Endothelial cell (in vitro differentiated cells): ENCODE results near the gene GREM2. TPM values are rescaled to one million over a fixed set of nuclear protein-coding genes. Genes with fewer than 3 reads are reported as not detected.
A peak's percentile ranks its signal among the peaks of the same experiment; 100 is the strongest.

Experiments
- DNase-seq: peaks from one replicate; pipeline ENCODE4 v3.0.0; 2021; ENCODE audit warnings: low spot score
- H3K27ac Mint-ChIP-seq: one replicate; pipeline ENCODE4 v1.8.0; 2021; ENCODE audit warnings: mixed read lengths, inconsistent platforms; ENCODE audit not compliant: unreplicated experiment
- H3K27me3 Mint-ChIP-seq: one replicate; pipeline ENCODE4 v1.8.0; 2021; ENCODE audit warnings: mild to moderate bottlenecking, moderate library complexity, mixed read lengths, inconsistent platforms; ENCODE audit not compliant: unreplicated experiment
- H3K36me3 Mint-ChIP-seq: one replicate; pipeline ENCODE4 v1.8.0; 2021; ENCODE audit warnings: mild to moderate bottlenecking, low read depth, mixed read lengths, inconsistent platforms; ENCODE audit not compliant: unreplicated experiment
- H3K4me1 Mint-ChIP-seq: one replicate; pipeline ENCODE4 v1.8.0; 2021; ENCODE audit warnings: mild to moderate bottlenecking, mixed read lengths, inconsistent platforms; ENCODE audit not compliant: unreplicated experiment
- H3K4me3 Mint-ChIP-seq: one replicate; pipeline ENCODE4 v1.8.0; 2021; ENCODE audit warnings: mild to moderate bottlenecking, mixed read lengths, inconsistent platforms; ENCODE audit not compliant: unreplicated experiment
- H3K9me3 Mint-ChIP-seq: one replicate; pipeline ENCODE4 v1.8.0; 2021; ENCODE audit warnings: mixed read lengths, inconsistent platforms; ENCODE audit not compliant: unreplicated experiment
- total RNA-seq: library from RNA; stranded (reverse); fragmentation: NEBNext Ultra II Directional; extraction: Animal tissue kit (Norgen Biotek cat#: 25700); gene quantifications from one replicate; pipeline ENCODE4 v1.2.1, GENCODE V29; 2021; ENCODE audit not compliant: unreplicated experiment
- TF ChIP-seq, protein P1 (sequence below): fragments of 200-600 bp; sonication (generic); IDR thresholded peaks from one replicate; pipeline ENCODE4 v1.5.0; 2021; ENCODE audit warnings: antibody characterized with exemption; ENCODE audit not compliant: unreplicated experiment

The GREM2 gene
- total RNA-seq, 1 donor from 2014 or later, result 0.23 TPM

GRCh38 chr1:240499012-240499411, 112.9 kb downstream of the GREM2 start:
- H3K4me1 Mint-ChIP-seq, result peaks cover 11% of the 10 kb centered on the region
- H3K27ac Mint-ChIP-seq, result peak overlapping the region; percentile 37
- no peak for DNase-seq
- no peaks in the 10 kb centered on the region for H3K36me3 Mint-ChIP-seq
- TF ChIP-seq, protein P1, sequence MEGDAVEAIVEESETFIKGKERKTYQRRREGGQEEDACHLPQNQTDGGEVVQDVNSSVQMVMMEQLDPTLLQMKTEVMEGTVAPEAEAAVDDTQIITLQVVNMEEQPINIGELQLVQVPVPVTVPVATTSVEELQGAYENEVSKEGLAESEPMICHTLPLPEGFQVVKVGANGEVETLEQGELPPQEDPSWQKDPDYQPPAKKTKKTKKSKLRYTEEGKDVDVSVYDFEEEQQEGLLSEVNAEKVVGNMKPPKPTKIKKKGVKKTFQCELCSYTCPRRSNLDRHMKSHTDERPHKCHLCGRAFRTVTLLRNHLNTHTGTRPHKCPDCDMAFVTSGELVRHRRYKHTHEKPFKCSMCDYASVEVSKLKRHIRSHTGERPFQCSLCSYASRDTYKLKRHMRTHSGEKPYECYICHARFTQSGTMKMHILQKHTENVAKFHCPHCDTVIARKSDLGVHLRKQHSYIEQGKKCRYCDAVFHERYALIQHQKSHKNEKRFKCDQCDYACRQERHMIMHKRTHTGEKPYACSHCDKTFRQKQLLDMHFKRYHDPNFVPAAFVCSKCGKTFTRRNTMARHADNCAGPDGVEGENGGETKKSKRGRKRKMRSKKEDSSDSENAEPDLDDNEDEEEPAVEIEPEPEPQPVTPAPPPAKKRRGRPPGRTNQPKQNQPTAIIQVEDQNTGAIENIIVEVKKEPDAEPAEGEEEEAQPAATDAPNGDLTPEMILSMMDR, result no peak
- H3K4me3 Mint-ChIP-seq, result no peak overlapping the region
- H3K9me3 Mint-ChIP-seq, result no peaks in the 10 kb centered on the region
- no peaks in the 10 kb centered on the region for H3K27me3 Mint-ChIP-seq

GRCh38 chr1:240498335-240498734, 113.6 kb downstream of the GREM2 start:
- Mint-ChIP-seq H3K36me3 (no peaks in the 10 kb centered on the region), H3K4me1 (peaks cover 11% of the 10 kb centered on the region), H3K27me3 (no peaks in the 10 kb centered on the region), H3K4me3 (no peak overlapping the region), H3K27ac (no peak overlapping the region), H3K9me3 (no peaks in the 10 kb centered on the region)
- TF ChIP-seq, protein P1, result no peak
- no peak for DNase-seq

GRCh38 chr1:240497908-240498307, 114.0 kb downstream of the GREM2 start:
- DNase-seq, result no peak
- H3K36me3 Mint-ChIP-seq, result no peaks in the 10 kb centered on the region
- no peaks in the 10 kb centered on the region for H3K27me3 Mint-ChIP-seq
- H3K27ac Mint-ChIP-seq, result no peak overlapping the region
- H3K4me3 Mint-ChIP-seq, result no peak overlapping the region
- peaks cover 11% of the 10 kb centered on the region for H3K4me1 Mint-ChIP-seq
- TF ChIP-seq, protein P1, result no peak
- H3K9me3 Mint-ChIP-seq, result no peaks in the 10 kb centered on the region

DNA sequence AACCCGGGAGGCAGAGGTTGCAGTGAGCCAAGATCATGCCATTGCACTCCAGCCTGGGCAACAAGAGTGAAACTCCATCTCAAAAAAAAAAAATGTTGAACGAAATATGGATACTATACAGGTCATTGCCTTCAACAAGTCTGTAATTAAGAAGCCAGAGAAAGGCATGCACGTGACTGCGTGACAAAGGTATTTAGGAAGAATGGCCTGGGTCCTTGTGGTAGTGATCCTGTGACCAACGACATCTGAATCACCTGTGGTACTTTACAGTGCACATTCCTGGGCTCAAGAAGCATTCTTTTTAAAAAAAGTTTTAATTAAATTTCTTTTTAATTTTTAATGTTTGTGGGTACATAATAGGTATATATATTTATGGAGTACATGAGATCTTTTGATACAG, 115.0 kb downstream of the GREM2 start:
- no peaks in the 10 kb centered on the region for H3K36me3 Mint-ChIP-seq
- peaks cover 11% of the 10 kb centered on the region for H3K4me1 Mint-ChIP-seq
- no peak for DNase-seq
- H3K27me3 Mint-ChIP-seq, result peaks cover 2% of the 10 kb centered on the region
- no peaks in the 10 kb centered on the region for H3K9me3 Mint-ChIP-seq
- TF ChIP-seq, protein P1, result no peak
- H3K27ac Mint-ChIP-seq, result no peak overlapping the region
- no peak overlapping the region for H3K4me3 Mint-ChIP-seq

DNA sequence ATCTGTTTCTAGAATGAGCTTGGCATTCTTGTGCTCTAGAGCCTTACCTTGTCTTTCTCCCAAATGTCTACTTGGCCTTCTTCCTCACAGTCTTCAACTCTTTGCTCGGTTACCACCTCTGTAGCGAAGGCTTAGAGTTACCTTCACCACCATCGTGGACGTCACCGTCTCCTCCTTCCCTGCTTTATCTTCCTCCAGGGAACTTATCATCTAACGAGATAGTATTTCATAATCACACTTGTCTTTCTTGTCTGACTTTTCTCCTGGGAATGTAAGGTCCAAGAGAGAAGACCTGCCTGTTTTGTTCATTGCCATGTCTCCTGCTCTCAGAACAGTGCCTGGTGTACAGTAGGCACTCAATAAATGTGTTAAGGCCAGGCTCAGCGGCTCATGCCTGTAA, 115.6 kb downstream of the GREM2 start:
- Mint-ChIP-seq H3K36me3 (no peaks in the 10 kb centered on the region), H3K27ac (no peak overlapping the region), H3K4me1 (peaks cover 11% of the 10 kb centered on the region), H3K4me3 (no peak overlapping the region), H3K9me3 (no peaks in the 10 kb centered on the region), H3K27me3 (peaks cover 2% of the 10 kb centered on the region)
- TF ChIP-seq, protein P1, result no peak
- no peak for DNase-seq
